HG03103 (cell line): ENCODE results near the gene ZNF710.
"Not testable (repeated sequence)": the region's sequence is repeated elsewhere in the genome, so short reads cannot be mapped to it uniquely, and the experiment has no call there.

Source experiments
- ATAC-seq: cut with Tn5 transposase; IDR thresholded peaks from one replicate; pipeline ENCODE4 v1.9.1; 2021; ENCODE audit warnings: low read depth; ENCODE audit not compliant: unreplicated experiment

ZNF710 gene

GRCh38 chr15:90001062-90001682 lies at the start of gene ZNF710:
ZNF710 (plus strand) TSS chr15:90001324; CDS start chr15:90067138, 65,814 bp downstream.
- ATAC-seq = no peak

GRCh38 chr15:89954541-89954940 lies 46.6 kb upstream of the ZNF710 start:
- ATAC-seq = no peak

GRCh38 chr15:89955449-89955998 lies 45.6 kb upstream of the ZNF710 start:
- not testable (repeated sequence) for ATAC-seq

GRCh38 chr15:89958107-89958805 lies 42.9 kb upstream of the ZNF710 start:
- ATAC-seq = no peak

- no peak for ATAC-seq
Observed at GRCh38 chr15:89963301-89964231, 37.6 kb upstream of the ZNF710 start.

GRCh38 chr15:89964232-89964954 lies 36.7 kb upstream of the ZNF710 start:
- ATAC-seq = no peak

GRCh38 chr15:89967881-89968280 lies 33.2 kb upstream of the ZNF710 start:
- no peak for ATAC-seq

- peak; percentile 95 for ATAC-seq
Observed at GRCh38 chr15:89971592-89971997, 29.5 kb upstream of the ZNF710 start.

GRCh38 chr15:89972085-89972484 lies 29.0 kb upstream of the ZNF710 start:
- no peak for ATAC-seq

GRCh38 chr15:89975482-89976245 lies 25.5 kb upstream of the ZNF710 start:
- ATAC-seq = no peak

GRCh38 chr15:89976246-89976600 lies 24.9 kb upstream of the ZNF710 start:
- ATAC-seq = no peak

- not testable (repeated sequence) for ATAC-seq
Observed at GRCh38 chr15:89977836-89978235, 23.3 kb upstream of the ZNF710 start.

- no peak for ATAC-seq
Observed at GRCh38 chr15:89978914-89979313, 22.2 kb upstream of the ZNF710 start.

- ATAC-seq = no peak
Observed at GRCh38 chr15:89980896-89981295, 20.2 kb upstream of the ZNF710 start.

- ATAC-seq = no peak
Observed at GRCh38 chr15:89982315-89983055, 18.6 kb upstream of the ZNF710 start.

- ATAC-seq = no peak
Observed at GRCh38 chr15:89984001-89984400, 17.1 kb upstream of the ZNF710 start.

- no peak for ATAC-seq
Observed at GRCh38 chr15:89984421-89985010, 16.6 kb upstream of the ZNF710 start.

- ATAC-seq = no peak
Observed at GRCh38 chr15:89985111-89985510, 16.0 kb upstream of the ZNF710 start.

GRCh38 chr15:89991312-89991711 lies 9.8 kb upstream of the ZNF710 start:
- no peak for ATAC-seq
